GM11168 (cell line): ENCODE data around the gene BLMH.

Experiments
- in situ Hi-C: fragments of 300-500 bp; cut with MboI; formaldehyde crosslinking; loops from one replicate; pipeline ENCODE4 v1.12.0; 2022; ENCODE audit warnings: low sequenced_read_pairs; ENCODE audit not compliant: unreplicated experiment

BLMH gene

GRCh38 chr17:30254150-30254549, 37.6 kb downstream of the BLMH start:
- in situ Hi-C loops, result no loop called here

GRCh38 chr17:30253312-30253711, 38.4 kb downstream of the BLMH start:
- in situ Hi-C loops, result no loop called here

GRCh38 chr17:30251931-30252330, 39.8 kb downstream of the BLMH start:
- in situ Hi-C loops, result no loop called here

GRCh38 chr17:30249460-30249859, 42.3 kb downstream of the BLMH start:
- in situ Hi-C loops, result loop anchor here (25.0 kb wide), 1 partner anchor 137 kb away; the partner anchor contains the start of gene NSRP1

GRCh38 chr17:30248786-30249185, 43.0 kb downstream of the BLMH start:
- in situ Hi-C loops, result loop anchor here (25.0 kb wide), 1 partner anchor 136 kb away; the partner anchor contains the start of gene NSRP1

- in situ Hi-C loops, result loop anchor here (25.0 kb wide), 1 partner anchor 134 kb away; the partner anchor contains the start of gene NSRP1
These were observed 45.3 kb downstream of the BLMH start for GRCh38 chr17:30246460-30246859.

GRCh38 chr17:30244853-30245385, 46.8 kb downstream of the BLMH start:
- in situ Hi-C loops, result loop anchor here (25.0 kb wide), 1 partner anchor 133 kb away; the partner anchor contains the start of gene NSRP1

GRCh38 chr17:30243568-30243967, 48.2 kb downstream of the BLMH start:
- in situ Hi-C loops, result loop anchor here (25.0 kb wide), 1 partner anchor 131 kb away; the partner anchor contains the start of gene NSRP1

GRCh38 chr17:30243002-30243401, 48.7 kb downstream of the BLMH start:
- in situ Hi-C loops, result loop anchor here (25.0 kb wide), 1 partner anchor 131 kb away; the partner anchor contains the start of gene NSRP1

- in situ Hi-C loops, result loop anchor here (25.0 kb wide), 1 partner anchor 129 kb away; the partner anchor contains the start of gene NSRP1
These were observed 50.7 kb downstream of the BLMH start for GRCh38 chr17:30241051-30241450.

- in situ Hi-C loops, result loop anchor here (25.0 kb wide), 1 partner anchor 128 kb away; the partner anchor contains the start of gene NSRP1
These were observed 51.6 kb downstream of the BLMH start for GRCh38 chr17:30240177-30240576.

- in situ Hi-C loops, result loop anchor here (25.0 kb wide), 1 partner anchor 127 kb away; the partner anchor contains the start of gene NSRP1
These were observed 52.7 kb downstream of the BLMH start for GRCh38 chr17:30239089-30239462.

GRCh38 chr17:30238387-30239088, 53.2 kb downstream of the BLMH start:
- in situ Hi-C loops, result loop anchor here (25.0 kb wide), 1 partner anchor 126 kb away; the partner anchor contains the start of gene NSRP1

- in situ Hi-C loops, result loop anchor here (25.0 kb wide), 1 partner anchor 126 kb away; the partner anchor contains the start of gene NSRP1
These were observed 53.8 kb downstream of the BLMH start for GRCh38 chr17:30238003-30238344.

GRCh38 chr17:30237296-30238002, 54.3 kb downstream of the BLMH start:
- in situ Hi-C loops, result loop anchor here (25.0 kb wide), 1 partner anchor 125 kb away; the partner anchor contains the start of gene NSRP1

GRCh38 chr17:30236766-30237165, 55.0 kb downstream of the BLMH start:
- in situ Hi-C loops, result loop anchor here (25.0 kb wide), 1 partner anchor 124 kb away; the partner anchor contains the start of gene NSRP1

- in situ Hi-C loops, result loop anchor here (25.0 kb wide), 1 partner anchor 124 kb away; the partner anchor contains the start of gene NSRP1
These were observed 55.5 kb downstream of the BLMH start for GRCh38 chr17:30236297-30236624.

GRCh38 chr17:30235386-30236296, 56.1 kb downstream of the BLMH start, which contains the start of gene SLC6A4:
Gene SLC6A4 (minus strand): TSS chr17:30235697. CDS start chr17:30221958, 13,739 bp downstream.
- in situ Hi-C loops, result loop anchor here (25.0 kb wide), 1 partner anchor 123 kb away; the partner anchor contains the start of gene NSRP1

GRCh38 chr17:30234964-30235363, 56.8 kb downstream of the BLMH start:
- in situ Hi-C loops, result loop anchor here (25.0 kb wide), 1 partner anchor 123 kb away; the partner anchor contains the start of gene NSRP1
